GM23338 (cell line): ENCODE measurements around the gene GNPTG. TPM values are rescaled to one million over a fixed set of nuclear protein-coding genes. Genes with fewer than 3 reads are reported as not detected.

Experiments
- ATAC-seq: fragments of 200-7000 bp; cut with Tn5 transposase; 3 replicates; pipeline ENCODE4 v1.9.1; 2020
- DNase-seq: peaks from one replicate; pipeline ENCODE4 v3.0.0-alpha.2; 2015; ENCODE audit warnings: low spot score
- H2AFZ ChIP-seq: fragments of 200-600 bp; sonication (generic); 2 replicates; pipeline ENCODE4 v1.8.0; 2016; ENCODE audit warnings: antibody characterized with exemption, mild to moderate bottlenecking, moderate library complexity
- H3F3A ChIP-seq: fragments of 200-600 bp; sonication (generic); replicated peaks from 2 replicates; pipeline ENCODE4 v1.8.0; 2017; ENCODE audit warnings: antibody characterized with exemption, mixed run types, low read depth
- H3K27ac ChIP-seq: fragments of 200-600 bp; sonication (generic); 2 replicates; pipeline ENCODE4 v1.6.1; 2016; ENCODE audit warnings: low read depth
- H3K27me3 ChIP-seq: fragments of 200-600 bp; sonication (generic); 2 replicates; pipeline ENCODE4 v1.8.0; 2016; ENCODE audit warnings: mild to moderate bottlenecking, mixed run types, moderate library complexity; ENCODE audit not compliant: insufficient read depth
- H3K36me3 ChIP-seq: fragments of 200-600 bp; sonication (generic); 2 replicates; pipeline ENCODE4 v1.8.0; 2016; ENCODE audit warnings: mild to moderate bottlenecking; ENCODE audit not compliant: insufficient read depth
- H3K4me1 ChIP-seq: fragments of 200-600 bp; sonication (generic); 2 replicates; pipeline ENCODE4 v1.8.0; 2016; ENCODE audit warnings: mild to moderate bottlenecking, moderate library complexity; ENCODE audit not compliant: insufficient read depth
- H3K4me2 ChIP-seq: fragments of 200-600 bp; sonication (generic); 2 replicates; pipeline ENCODE4 v1.7.1; 2017; ENCODE audit warnings: mixed run types
- H3K4me3 ChIP-seq: fragments of 200-600 bp; sonication (generic); 2 replicates; pipeline ENCODE4 v1.6.1; 2016; ENCODE audit warnings: mixed run types
- H3K79me2 ChIP-seq: fragments of 200-600 bp; sonication (generic); replicated peaks from 2 replicates; pipeline ENCODE4 v1.8.0; 2017; ENCODE audit warnings: mild to moderate bottlenecking; ENCODE audit not compliant: insufficient read depth
- H3K9me2 ChIP-seq: fragments of 200-600 bp; sonication (generic); 2 replicates; pipeline ENCODE4 v1.8.0; 2017; ENCODE audit not compliant: insufficient read depth
- H4K20me1 ChIP-seq: fragments of 200-600 bp; sonication (generic); replicated peaks from 2 replicates; pipeline ENCODE4 v1.8.0; 2017; ENCODE audit warnings: mild to moderate bottlenecking; ENCODE audit not compliant: insufficient read depth
- H3K27ac Mint-ChIP-seq: 2 replicates; pipeline ENCODE4 v1.8.0; 2020; ENCODE audit warnings: inconsistent platforms, mild to moderate bottlenecking, moderate library complexity, mixed read lengths
- H3K27me3 Mint-ChIP-seq: 3 replicates; pipeline ENCODE4 v1.8.0; 2022; ENCODE audit warnings: low read depth, mild to moderate bottlenecking, moderate library complexity, mixed read lengths, inconsistent platforms; ENCODE audit not compliant: insufficient read depth, poor library complexity
- H3K36me3 Mint-ChIP-seq: 3 replicates; pipeline ENCODE4 v1.8.0; 2021; ENCODE audit warnings: low read depth, mild to moderate bottlenecking, inconsistent platforms, moderate library complexity, mixed read lengths
- H3K4me1 Mint-ChIP-seq: 3 replicates; pipeline ENCODE4 v1.8.0; 2020; ENCODE audit warnings: mild to moderate bottlenecking, inconsistent platforms, mixed read lengths
- H3K4me3 Mint-ChIP-seq: 3 replicates; pipeline ENCODE4 v1.8.0; 2021; ENCODE audit warnings: moderate library complexity, mild to moderate bottlenecking, inconsistent platforms, mixed read lengths
- H3K9me3 Mint-ChIP-seq: 3 replicates; pipeline ENCODE4 v1.8.0; 2020; ENCODE audit warnings: moderate library complexity, mild to moderate bottlenecking, inconsistent platforms, mixed read lengths
- CREB1 ChIP-seq: fragments of 250-450 bp; sonication (Bioruptor Pico); IDR thresholded peaks from 2 replicates; pipeline ENCODE4 v1.5.0; 2020; ENCODE audit warnings: low read depth, mild to moderate bottlenecking, moderate library complexity
- CTCF ChIP-seq, 2 experiments: fragments of 200-600 bp in 1 of 2; sonication (generic) in 1 of 2; conservative IDR thresholded peaks; 2 replicates each; pipeline versions ENCODE4 v1.5.1 to v1.6.1; 2016 to 2017; ENCODE audit warnings: antibody characterized with exemption in 2 of 2, low read depth in 2 of 2, mild to moderate bottlenecking in 2 of 2, moderate library complexity in 1 of 2
- JUNB ChIP-seq: IDR thresholded peaks from one replicate; pipeline ENCODE4 v1.6.1; 2016; ENCODE audit warnings: antibody characterized with exemption; ENCODE audit not compliant: unreplicated experiment
- NANOG ChIP-seq: IDR thresholded peaks from 2 replicates; pipeline ENCODE4 v1.6.1; 2016; ENCODE audit warnings: antibody characterized with exemption, borderline replicate concordance
- ZNF462 ChIP-seq: fragments of 250-450 bp; sonication (Bioruptor Pico); IDR thresholded peaks from 2 replicates; pipeline ENCODE4 v1.5.0; 2020; ENCODE audit warnings: mild to moderate bottlenecking, moderate library complexity
- polyA plus RNA-seq: library from polyadenylated mRNA; unstranded; fragments of >200 nt; fragmentation: Nextera tagmentation; extraction: Ambion mirVana; gene quantifications from 2 replicates; pipeline ENCODE4 v1.2.1, GENCODE V29; 2016
- total RNA-seq: library from RNA; depleted of rRNA; stranded (reverse); fragments of >200 nt; shearing (Covaris generic); gene quantifications from 2 replicates; pipeline ENCODE4 v1.2.3, GENCODE V29; 2014

The GNPTG gene
- total and polyA plus RNA-seq, 2 experiments from 2014 or later, result 23.3 to 41.0 TPM

- Histone ChIP-seq H3K4me1 (peaks cover 2% of the 10 kb centered on the region), H3K79me2 (no peaks in the 10 kb centered on the region), H3F3A (peaks cover 8% of the 10 kb centered on the region; the same call in 1 of the 2 replicates), H3K4me2 (no peak overlapping the region), H3K27ac (0 out of 2 replicates have a peak overlapping the region, but pooled peaks have one; percentile 65), H2AFZ (no peak overlapping the region), H3K36me3 (no peaks in the 10 kb centered on the region), H3K27me3 (no peaks in the 10 kb centered on the region), H3K4me3 (no peak overlapping the region), H4K20me1 (no peaks in the 10 kb centered on the region; the same call in 1 of the 2 replicates), H3K9me2 (no peaks in the 10 kb centered on the region)
- ATAC-seq, result no peak
- TF ChIP-seq CTCF (conservative IDR thresholded peaks at IDR 0.05; ENCODE audit: low read depth in 2 of 2) (no peak), JUNB (no peak), ZNF462 (CRISPR knock-in tag) (no peak), NANOG (no peak), CREB1 (CRISPR knock-in tag) (no peak)
- no peak for DNase-seq
- Mint-ChIP-seq H3K36me3 (peaks cover 32% of the 10 kb centered on the region), H3K4me1 (peaks cover 9% of the 10 kb centered on the region), H3K27ac (no peak overlapping the region), H3K27me3 (peaks cover 13% of the 10 kb centered on the region), H3K4me3 (peak overlapping the region; percentile 5; the same call in 1 of the 3 replicates), H3K9me3 (no peaks in the 10 kb centered on the region)
Observed at GRCh38 chr16:1326391-1326790, 25.3 kb upstream of the GNPTG start.
